GM18507 (cell line): ENCODE measurements around the gene COL6A3.

Experiments used
- DNase-seq: peaks from one replicate; pipeline ENCODE4 v3.0.0; 2011; ENCODE audit warnings: low read depth; ENCODE audit not compliant: insufficient read length; ENCODE audit errors: extremely low spot score
- FAIRE-seq: peaks from 2 replicates; lab custom pipeline; 2011; peaks lifted over from hg19 to GRCh38; lab: Jason Lieb, UNC

The COL6A3 gene

DNA sequence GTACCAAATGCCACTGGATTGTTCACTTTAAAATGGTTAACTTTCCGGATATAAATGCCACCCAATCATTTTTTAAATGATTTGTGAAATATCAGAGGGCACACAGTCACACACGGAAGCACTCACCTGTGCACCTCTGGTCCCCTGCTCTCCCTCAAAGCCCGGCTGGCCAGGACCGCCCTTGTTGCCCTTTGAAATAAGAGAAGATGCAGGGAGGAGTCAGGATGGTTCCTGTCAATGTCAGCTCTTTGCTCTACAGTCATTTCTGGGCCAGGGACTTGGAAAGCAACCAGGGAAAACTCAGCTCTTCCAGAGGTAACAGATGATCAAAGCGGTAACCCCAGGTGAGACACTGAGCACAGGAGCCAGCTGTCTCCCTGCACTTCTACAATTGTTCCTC, 60.7 kb downstream of the COL6A3 start:
- no peak for FAIRE-seq
- no peak for DNase-seq

DNA sequence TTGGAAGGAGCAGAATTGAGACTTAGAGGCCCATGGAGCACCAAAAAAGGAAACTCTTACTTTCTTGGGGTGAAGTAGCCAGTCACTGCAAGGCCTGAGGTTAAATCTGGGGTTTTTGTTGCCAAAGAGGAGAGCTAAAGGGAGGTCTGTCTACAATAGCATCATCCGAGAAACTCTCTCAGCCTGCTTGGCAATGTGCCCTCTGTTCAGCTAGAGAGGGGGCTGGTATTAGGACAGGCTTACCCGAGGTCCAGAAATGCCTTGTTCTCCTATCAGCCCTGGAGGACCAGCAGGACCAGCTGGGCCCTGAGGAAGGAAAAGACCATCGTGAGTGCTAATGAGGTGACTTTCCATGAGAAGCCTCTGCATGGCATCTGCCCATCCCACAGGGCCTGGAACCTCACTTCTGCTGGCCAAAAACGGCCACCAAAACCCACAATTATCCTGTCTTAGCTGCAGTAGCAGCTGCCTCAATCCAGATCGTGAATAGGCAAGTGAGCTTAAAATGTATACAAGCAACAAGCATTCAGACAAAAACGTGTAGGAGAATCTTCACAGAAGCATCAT, 61.6 kb downstream of the COL6A3 start:
- FAIRE-seq (no peak), DNase-seq (no peak)

DNA sequence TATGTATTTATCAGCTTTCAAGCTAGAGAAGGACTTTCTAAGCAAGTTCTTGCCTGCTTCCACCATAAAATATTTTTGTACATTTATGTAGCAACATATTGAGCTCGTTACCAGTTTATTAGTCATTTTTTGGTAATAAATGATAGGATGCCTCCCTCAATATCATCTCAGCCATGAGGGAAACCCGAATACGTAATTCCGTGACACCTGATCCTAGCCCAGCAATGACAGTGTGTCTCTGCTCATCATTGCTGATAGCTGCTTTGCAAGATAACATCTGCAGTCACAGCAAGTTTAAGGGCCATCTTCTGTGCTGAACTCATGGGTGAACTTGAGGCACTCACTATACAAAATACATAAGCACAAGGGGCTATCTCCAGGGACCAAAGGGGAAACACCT, 62.2 kb downstream of the COL6A3 start:
- FAIRE-seq = no peak

DNA sequence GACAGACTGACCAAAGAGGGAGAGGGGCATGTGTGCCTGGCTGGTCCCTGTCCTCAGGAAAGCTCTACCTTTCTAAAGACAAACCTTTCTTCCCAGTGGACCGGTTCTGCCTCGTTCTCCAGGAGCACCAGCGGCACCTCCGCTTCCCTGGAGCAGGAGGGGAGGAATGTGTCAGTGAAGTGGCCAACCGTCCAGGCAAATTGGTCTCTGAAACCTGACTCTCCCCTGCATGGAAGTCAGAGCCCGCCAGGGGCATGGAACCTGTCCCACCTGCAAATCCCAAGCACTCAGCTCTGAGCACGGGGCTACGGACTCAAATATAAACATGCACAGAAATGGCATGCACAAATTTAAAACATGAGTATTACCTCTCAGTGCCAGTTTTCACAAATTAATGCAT, 62.9 kb downstream of the COL6A3 start:
- DNase-seq = no peak
- no peak for FAIRE-seq

More for the DNA sequence above, 62.2 kb downstream of the COL6A3 start:
- no peak for DNase-seq

DNA sequence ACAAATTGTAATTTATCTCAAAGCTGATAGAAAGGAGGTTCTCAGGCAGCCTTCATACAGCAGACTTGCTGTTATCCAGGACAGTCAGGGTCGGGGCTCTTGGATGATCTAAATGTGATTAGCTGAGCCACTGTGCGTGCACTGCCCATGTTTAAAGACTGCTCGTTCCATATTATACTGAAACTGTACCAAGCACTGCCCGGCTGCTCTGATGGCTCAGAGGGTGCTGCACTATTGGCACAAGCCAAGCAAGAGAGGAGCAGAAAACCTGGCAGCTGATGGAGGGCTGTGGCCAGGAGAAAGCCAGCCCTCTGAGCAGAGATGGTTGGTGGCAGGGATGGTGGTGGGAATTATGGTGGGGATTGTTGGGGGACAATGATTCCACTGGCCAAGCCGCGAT, 63.4 kb downstream of the COL6A3 start:
- FAIRE-seq (no peak), DNase-seq (no peak)

DNA sequence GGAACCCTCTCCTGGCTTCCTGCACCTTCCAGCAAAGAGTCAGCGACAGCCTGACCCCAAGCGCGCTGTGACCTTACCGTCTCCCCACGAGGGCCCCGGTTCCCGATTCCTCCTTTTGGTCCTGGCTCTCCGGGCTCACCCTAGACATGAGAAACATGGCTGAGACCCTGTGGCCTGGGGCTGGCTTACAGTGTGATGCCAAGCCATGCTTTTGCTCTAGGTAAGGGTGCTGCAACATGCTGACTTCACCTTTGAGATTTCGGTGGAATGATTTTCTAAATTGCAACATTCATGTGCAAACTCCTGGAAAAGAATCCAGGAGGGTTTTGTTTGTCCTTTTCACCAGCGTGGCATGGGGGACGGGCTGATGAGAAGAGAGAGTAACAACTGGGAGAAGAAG, 63.9 kb downstream of the COL6A3 start:
- DNase-seq (no peak), FAIRE-seq (no peak)

DNA sequence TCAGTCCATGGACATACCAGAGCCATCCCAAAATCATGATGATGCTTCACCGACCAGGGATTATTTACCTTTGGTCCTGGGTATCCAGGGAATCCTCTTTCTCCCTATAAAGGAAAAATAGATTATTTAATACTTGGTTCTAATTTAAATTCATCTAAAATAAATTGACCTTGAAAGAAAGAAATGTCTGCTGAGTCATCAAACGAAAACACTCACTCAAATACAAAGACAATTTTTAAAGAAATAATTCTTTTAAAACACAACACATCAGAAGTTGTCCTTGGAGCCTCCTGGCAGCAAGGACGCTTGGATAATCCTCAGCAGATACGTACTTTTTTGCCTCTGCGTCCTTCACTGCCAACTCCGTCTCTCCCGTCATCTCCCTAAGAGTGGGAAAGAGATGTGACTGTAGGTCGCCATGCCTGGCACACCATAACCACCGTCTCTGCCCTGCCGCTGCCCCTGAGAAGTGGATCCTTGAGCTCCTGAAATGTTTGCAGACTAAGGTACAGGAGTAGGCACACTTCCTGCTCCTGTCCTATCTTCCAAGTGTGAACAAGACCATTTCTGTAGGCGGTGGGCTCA, 65.6 kb downstream of the COL6A3 start:
- no peak for FAIRE-seq

DNA sequence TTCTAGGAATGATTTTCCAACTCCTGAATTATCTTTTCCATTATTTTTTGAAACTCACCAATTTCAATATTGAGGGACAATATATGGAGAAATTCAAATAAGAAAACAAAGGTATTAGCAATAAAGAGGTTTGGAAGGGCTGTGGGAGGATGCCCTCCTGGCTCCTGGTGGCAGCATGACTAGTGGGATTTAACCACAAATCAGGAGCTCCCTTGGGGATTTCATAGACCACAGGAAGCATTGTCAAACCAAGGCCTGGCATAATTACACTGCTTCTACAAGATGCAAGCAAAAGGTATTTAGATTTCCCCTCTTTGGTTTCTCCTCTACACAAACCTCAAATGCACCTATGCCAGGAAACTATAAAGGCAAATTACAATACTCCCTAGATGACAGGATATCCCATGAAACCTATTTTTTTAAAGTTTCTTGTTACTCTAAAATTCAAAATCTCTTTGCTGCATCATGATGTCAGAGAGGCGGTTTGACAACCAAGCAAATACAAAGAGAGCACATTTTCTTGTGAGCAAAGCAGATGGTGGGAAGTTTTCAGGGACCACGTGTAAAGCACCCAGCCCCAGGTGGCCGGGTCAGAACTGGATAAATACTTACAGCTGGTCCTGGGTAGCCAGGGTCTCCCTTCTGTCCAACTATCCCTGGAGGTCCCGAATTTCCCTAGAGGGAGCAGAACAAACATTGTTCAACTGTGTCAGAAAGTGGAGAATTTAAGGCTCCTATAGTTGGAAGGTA, 67.9 kb downstream of the COL6A3 start:
- DNase-seq (no peak), FAIRE-seq (no peak)

More for the DNA sequence above, 65.6 kb downstream of the COL6A3 start:
- DNase-seq = no peak

DNA sequence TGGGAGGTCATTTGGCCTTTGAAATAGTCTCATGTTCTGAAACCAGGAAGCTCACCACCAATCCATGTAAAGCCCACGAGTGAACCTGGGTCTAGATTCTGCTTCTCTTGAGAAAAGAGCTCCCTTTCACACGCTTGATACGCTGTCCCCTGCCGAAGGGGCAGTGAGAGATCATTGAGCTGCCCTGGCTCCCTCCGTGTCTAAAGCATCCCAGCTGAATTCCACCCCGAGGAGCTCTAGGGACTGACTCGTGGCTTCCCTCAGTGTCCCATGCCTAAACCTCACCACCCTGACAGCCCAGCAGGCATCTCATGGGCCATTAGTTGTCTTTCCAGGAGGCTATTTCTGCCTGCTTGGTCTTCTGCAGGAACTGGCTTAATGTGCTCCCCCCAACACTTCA, 68.6 kb downstream of the COL6A3 start:
- no peak for FAIRE-seq
- no peak for DNase-seq

DNA sequence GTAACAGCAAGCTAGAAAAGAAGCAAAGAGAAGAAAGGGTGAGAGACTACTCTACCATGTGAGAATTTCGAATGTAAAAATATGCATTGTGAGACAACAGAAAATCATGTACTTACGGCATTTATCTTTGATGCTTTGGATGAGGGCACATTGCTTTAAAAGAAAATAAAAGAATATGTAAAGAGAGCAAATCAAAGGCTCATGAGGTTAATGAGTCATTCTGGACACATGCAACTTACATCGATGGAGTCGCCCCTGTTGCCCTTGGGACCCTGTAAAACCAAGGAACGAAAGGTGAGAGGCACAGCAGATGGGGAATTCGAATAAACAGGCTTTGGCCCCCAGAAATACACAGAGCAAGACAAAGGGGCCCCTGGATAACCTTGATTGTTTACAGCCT, 69.0 kb downstream of the COL6A3 start:
- FAIRE-seq (no peak), DNase-seq (no peak)

DNA sequence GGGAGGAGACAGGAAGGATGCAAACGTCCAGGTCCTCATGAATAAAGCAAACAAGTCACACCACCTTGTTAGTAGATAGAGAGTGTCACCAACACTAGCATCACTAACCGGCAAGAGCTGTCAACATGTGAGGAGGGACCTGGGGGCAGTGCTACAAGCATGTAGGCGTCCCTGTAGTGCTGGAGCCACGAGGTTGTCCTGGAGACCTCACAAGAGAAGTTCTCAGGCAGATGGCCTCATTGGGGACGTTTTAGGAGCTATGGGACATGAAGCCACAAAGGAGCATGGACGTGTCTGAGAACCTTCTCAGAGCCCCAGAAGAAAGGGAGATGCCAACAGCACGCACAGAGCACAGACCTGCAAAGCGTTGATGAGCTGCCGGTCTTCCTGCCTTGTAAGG, 70.0 kb downstream of the COL6A3 start:
- FAIRE-seq (no peak), DNase-seq (no peak)

DNA sequence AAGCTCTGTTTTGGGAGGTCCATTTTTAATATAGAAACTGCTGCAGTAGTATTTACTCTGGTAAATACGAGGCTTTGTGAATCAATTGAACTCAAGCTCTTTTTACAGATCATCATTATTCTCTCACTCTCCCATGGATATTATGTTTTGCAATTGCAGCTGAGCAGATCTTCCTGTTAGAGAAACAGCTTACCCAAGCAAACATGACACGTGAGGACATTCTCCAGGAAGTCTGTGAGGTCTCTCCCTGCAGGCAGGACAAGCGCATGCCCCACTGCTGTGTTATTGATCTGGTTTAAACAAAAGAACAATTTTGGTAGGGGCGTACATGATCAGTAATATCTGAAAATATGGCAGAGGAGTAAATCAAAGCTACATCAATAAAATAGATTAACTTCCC, 72.1 kb downstream of the COL6A3 start:
- FAIRE-seq = no peak
- no peak for DNase-seq

DNA sequence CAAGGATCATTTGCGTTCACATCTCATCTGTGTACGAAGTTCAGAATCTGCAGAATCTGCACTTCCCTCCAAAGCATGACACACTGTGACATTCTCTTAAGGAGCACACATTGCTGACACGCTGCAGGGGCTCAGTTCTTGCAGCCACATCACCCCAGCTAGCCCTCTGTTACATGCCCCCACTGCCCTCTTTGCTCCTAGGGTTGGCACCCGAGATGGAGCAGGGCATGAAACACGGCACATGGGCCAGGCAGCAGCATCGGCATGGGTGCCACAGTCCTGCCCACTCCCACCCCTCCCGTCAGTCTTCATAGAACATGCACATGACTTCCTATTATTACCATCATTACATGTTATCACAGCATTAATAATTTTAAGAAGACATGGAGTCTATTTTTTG, 76.4 kb downstream of the COL6A3 start:
- FAIRE-seq = no peak
- no peak for DNase-seq

DNA sequence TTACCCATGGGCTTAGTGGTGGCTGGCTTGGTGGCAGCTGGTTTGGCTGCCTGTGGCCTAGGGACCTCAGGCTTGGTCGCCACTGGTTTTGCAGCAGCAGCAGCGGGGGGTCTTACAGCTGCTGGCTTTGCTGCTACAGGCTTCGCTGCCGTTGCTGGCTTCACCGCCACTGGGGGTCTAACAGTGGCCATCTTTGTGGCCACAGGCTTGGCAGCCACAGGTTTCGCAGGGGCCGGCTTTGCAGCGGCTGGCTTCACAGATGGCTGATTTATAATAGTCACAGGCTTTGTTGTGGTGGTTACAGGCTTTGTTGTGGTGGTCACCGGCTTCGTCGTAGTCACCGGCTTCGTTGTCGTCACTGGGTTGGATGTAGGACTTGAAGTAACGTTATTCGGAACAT, 77.8 kb downstream of the COL6A3 start:
- DNase-seq = no peak
- no peak for FAIRE-seq

DNA sequence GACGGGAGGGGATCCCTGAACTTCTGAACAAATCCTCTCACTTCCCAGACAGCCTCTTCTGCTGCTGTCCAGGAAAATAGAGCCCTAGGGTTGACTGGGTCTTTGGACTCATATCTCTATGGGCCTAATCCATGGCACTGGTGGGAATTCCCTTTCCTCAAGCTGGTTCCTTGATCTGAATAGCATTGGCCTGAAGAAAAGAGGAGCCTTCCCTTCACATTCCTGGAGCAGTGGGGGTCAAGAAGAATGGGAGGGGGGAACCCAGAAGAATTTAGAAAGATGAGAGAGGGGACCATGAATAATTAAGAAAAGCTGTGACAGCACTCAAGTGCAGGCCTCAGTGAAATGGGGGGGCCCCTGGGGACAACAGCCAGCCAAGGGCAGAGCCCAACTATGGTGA, 80.2 kb downstream of the COL6A3 start:
- DNase-seq (no peak), FAIRE-seq (no peak)

DNA sequence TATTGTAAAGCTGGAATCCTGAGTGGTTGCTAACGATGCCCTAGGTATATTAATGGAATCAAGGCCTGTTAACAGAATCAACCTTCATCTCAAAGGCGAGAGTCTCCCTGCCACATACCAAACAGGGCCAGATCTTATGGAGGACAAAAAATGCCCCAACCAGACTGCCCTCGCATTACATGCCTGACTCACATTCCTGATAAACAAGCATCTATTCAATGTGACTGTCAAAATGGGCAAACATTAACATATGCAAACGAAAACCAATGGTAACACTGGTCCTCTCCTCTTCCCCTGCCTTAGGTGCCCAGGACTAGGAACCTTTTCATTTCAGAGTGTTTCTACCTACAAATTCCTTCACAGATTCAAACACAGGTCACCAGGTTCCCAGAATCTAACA, 83.4 kb downstream of the COL6A3 start:
- FAIRE-seq = no peak
- no peak for DNase-seq

DNA sequence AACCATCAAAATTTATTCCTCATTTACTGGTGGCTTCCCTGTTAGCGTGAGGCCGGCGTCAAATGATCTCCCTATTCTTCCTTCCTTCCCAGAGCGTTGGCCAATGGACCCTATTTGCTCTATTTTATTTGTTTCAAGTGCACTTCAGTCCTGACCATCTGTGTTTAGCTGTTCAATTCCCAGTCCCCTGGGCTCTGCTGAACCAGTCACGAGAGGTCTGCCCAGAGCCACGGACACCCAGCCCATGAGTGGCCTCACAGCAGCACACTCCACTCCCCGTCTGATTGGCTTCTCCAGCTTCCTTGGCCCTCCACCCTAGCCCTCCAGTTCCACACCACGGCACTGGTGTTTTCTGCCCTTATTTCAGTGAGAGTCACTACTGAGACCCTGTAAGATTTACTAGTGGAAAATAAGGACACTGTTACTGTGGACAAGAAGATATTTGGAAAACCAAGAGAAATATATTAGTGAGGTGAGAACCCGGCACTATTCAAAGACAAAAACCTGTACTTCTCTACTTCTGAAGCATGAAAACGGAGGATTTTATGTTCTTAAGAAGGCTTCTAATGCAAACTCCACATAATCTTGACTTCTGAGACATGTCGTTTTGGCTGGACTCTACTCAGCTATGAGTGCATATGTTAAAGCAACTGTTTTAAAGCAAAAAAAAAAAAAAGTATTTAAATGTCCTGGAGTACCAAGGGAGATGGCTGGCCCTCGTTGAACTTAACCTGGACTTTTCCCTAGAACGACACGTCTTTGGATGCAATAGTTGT, 86.6 kb downstream of the COL6A3 start:
- no peak for FAIRE-seq
- no peak for DNase-seq

DNA sequence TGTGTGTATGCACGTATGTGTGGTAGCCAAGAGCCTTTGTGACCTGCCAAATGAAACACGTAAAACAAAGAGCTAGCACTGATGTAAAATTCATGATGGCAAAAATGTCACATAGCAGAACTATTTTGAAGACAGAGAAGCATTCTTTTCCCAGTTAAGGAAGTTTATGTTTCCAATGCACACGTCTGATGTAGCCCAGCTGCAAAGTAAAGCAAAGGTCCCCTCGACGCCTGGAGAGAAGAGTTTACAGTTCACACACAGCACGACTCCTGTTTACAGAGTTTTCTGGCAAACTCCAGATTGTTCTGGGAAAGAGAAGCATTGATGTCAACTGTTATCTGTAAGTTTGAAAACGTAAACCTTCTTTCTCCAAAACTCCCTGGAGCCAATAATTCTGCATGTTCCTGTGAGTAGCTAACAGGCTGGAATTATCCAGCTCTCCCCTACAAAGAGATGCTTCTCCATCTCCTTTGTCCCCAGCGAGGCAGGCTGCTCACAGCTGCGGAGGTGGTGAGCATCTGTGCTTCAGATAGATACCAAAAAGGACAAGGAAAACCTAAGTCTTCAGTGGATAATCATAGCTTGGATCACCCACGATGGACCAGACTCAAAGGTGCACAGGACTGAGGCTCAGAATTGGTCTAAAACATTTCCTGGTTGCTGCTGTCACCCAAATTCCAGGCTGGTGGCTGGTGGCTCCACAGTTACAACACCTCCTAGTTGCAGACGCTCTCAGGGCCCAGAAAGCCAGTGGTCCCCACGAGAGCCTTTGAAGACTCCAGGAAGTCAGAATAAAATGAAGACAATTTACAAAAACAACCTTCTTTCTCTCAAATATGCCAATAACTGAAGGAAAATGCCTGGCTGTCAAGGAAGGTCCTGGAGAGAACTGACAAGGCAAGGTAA, 87.4 kb downstream of the COL6A3 start:
- no peak for FAIRE-seq
- DNase-seq = no peak

DNA sequence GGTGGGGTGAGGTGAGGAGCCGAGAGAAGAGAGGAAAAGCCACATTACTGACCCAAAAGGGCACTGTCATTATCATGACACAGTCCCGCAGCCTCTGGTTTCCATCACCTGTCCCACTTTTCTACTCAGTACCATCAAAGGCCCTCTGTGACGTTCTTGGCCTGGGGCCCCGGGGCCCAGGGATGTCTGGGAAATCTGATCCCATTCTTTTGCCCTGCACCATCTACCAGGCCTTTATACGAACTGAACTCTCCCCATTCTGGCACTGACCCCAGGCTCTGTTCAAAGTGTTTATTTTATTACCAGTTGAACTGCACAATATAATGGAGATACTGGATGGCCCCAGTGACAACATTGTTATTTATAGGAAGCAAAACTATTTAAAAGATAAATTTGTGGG, 89.1 kb downstream of the COL6A3 start:
- FAIRE-seq (no peak), DNase-seq (no peak)
